Neural crest cell (in vitro differentiated cells): ENCODE results near the gene GIMAP8. TPM values are rescaled to one million over a fixed set of nuclear protein-coding genes. Genes with fewer than 3 reads are reported as not detected.

Experiments used
- DNase-seq: peaks from one replicate; pipeline ENCODE4 v3.0.0; 2021; ENCODE audit warnings: low read depth, mixed read lengths, low spot score
- H3K27ac Mint-ChIP-seq: one replicate; pipeline ENCODE4 v1.8.0; 2021; ENCODE audit warnings: mild to moderate bottlenecking, mixed read lengths; ENCODE audit not compliant: unreplicated experiment
- H3K27me3 Mint-ChIP-seq: 2 replicates; pipeline ENCODE4 v1.8.0; 2021; ENCODE audit warnings: low read depth, mild to moderate bottlenecking, mixed read lengths
- H3K36me3 Mint-ChIP-seq: 2 replicates; pipeline ENCODE4 v1.8.0; 2021; ENCODE audit warnings: low read depth, mild to moderate bottlenecking, mixed read lengths
- H3K4me1 Mint-ChIP-seq: 2 replicates; pipeline ENCODE4 v1.8.0; 2021; ENCODE audit warnings: mixed read lengths
- H3K4me3 Mint-ChIP-seq: one replicate; pipeline ENCODE4 v1.8.0; 2021; ENCODE audit warnings: mild to moderate bottlenecking, mixed read lengths
- H3K9me3 Mint-ChIP-seq: 2 replicates; pipeline ENCODE4 v1.8.0; 2021; ENCODE audit warnings: mixed read lengths
- total RNA-seq: library from RNA; stranded (reverse); gene quantifications from 2 replicates; pipeline ENCODE4 v1.2.1, GENCODE V29; 2021
- TF ChIP-seq, protein P1 (sequence below): fragments of 200-600 bp; sonication (generic); conservative IDR thresholded peaks from 2 replicates; pipeline ENCODE4 v1.5.0; 2021; ENCODE audit warnings: antibody characterized with exemption, mild to moderate bottlenecking

GIMAP8 gene
- total RNA-seq, 1 donor from 2014 or later = not detected

DNA sequence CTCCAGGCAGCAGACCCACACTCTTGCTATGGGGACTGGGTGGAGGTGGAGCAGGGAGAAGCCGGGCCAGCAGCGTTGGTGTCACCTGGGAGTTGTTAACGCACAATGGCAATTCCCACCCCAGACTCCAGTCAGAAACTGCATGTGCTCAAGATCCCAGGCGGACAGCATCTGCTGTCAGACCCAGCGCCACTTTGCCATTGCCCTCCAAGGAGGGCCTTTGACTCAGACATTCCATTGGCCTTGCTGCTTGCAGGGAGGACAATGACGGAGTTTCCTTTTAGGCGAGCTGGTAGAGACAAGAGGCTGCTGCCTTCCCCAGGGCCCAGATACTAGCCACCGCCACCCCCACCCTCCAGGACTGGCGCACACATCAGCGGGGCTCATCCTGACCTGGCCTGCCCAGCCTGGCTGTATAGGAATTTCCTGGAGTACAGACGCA is 36.8 kb upstream of the GIMAP8 start:
- no peak for DNase-seq
- H3K27ac Mint-ChIP-seq = peak overlapping the region; percentile 90
- no peaks in the 10 kb centered on the region for H3K27me3 Mint-ChIP-seq
- no peaks in the 10 kb centered on the region for H3K9me3 Mint-ChIP-seq
- H3K36me3 Mint-ChIP-seq = peaks cover 2% of the 10 kb centered on the region
- H3K4me1 Mint-ChIP-seq = peaks cover 45% of the 10 kb centered on the region
- H3K4me3 Mint-ChIP-seq = no peak overlapping the region
- TF ChIP-seq, protein P1, sequence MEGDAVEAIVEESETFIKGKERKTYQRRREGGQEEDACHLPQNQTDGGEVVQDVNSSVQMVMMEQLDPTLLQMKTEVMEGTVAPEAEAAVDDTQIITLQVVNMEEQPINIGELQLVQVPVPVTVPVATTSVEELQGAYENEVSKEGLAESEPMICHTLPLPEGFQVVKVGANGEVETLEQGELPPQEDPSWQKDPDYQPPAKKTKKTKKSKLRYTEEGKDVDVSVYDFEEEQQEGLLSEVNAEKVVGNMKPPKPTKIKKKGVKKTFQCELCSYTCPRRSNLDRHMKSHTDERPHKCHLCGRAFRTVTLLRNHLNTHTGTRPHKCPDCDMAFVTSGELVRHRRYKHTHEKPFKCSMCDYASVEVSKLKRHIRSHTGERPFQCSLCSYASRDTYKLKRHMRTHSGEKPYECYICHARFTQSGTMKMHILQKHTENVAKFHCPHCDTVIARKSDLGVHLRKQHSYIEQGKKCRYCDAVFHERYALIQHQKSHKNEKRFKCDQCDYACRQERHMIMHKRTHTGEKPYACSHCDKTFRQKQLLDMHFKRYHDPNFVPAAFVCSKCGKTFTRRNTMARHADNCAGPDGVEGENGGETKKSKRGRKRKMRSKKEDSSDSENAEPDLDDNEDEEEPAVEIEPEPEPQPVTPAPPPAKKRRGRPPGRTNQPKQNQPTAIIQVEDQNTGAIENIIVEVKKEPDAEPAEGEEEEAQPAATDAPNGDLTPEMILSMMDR = no peak

DNA sequence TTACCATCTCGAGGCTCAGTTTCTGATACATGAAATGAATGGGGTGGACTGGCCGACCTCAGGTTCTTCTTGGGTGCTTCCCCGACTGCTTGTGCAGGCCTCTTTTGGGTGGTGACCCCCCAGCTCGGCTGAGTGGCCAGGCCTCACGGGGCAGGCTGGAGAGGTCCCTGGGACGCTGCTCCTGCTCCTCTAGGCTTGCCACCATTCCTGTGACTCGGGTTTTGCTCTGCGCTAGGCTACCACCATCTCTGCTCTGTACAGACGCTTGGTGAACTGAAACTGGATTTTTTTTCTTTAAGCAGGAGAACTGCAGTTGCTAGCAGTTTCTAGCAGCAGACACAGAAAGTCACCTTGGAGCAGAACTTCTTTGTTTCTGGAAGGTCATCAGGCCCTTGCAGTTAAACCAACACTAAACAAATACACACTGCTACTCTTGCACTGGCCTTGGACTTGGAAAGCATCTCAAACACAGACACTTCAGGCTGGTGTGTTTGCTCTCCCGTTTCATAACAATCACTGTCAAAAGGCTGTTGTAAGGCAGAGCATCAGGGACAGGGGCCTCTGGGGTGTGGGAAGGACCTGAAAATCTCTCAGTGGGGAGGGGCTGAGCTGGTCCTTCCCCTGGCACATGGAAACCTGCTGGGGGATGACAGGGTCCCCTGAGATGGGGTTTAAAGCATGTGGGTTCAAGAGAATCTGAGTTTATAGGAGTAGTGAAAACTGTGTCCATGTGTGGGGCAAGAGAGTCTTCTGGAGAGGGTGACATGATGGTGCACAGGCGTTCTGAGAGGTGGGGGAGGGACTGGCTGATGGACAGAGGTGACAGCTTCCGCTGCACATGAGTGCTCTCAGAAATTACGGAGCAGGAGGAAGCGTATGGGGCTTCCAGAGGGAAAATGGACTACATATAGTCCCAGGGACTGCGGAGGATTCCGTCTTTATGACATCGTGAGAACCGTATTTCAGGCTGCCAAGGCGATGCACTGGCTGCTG is 35.0 kb upstream of the GIMAP8 start:
- Mint-ChIP-seq H3K27ac (peak overlapping the region; percentile 72), H3K9me3 (no peaks in the 10 kb centered on the region), H3K27me3 (no peaks in the 10 kb centered on the region), H3K4me1 (peaks cover 41% of the 10 kb centered on the region), H3K36me3 (peaks cover 2% of the 10 kb centered on the region), H3K4me3 (no peak overlapping the region)
- no peak for DNase-seq
- TF ChIP-seq, protein P1 = no peak

DNA sequence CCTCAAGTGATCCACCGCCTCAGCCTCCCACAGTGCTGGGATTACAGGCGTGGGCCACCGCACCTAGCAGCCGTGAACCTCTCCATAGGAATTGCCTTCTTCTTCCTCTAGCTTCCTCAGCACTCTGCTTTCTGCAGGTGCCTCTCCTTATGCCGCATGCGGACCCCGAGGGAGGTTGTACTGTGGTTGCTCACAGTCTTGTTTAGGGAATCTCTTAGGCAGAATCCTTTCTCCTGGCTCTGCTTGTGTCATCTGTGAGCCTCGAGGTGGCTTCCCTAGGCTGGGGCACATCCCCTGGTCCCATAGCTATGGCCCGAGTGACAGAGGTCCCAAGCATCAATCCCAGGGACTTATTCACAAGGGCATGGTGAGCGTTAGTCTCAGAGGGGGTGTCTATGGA is 33.2 kb upstream of the GIMAP8 start:
- TF ChIP-seq, protein P1 = no peak
- no peaks in the 10 kb centered on the region for H3K9me3 Mint-ChIP-seq
- H3K4me1 Mint-ChIP-seq = peaks cover 31% of the 10 kb centered on the region
- no peak overlapping the region for H3K27ac Mint-ChIP-seq
- H3K36me3 Mint-ChIP-seq = peaks cover 2% of the 10 kb centered on the region
- no peak for DNase-seq
- H3K27me3 Mint-ChIP-seq = no peaks in the 10 kb centered on the region
- no peak overlapping the region for H3K4me3 Mint-ChIP-seq

DNA sequence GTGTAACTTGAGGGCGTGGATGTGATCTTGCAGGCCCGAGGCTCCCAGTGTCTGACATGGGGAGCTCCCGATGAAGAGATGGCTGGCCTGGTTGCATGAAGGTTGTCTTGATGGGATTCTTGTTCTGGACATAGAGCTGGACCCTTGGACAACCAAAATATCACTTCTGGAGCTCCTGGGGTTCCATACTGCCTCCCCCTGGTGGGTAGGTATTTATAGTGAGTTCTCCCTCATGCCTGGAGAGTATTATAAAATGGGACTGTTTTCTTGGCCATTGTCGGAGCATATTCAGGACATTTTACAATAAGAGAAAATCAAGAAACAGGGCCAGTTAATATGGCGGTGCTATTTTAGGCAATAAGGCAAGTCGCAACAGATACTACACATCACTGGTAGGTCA is 32.6 kb upstream of the GIMAP8 start:
- Mint-ChIP-seq H3K36me3 (peaks cover 2% of the 10 kb centered on the region), H3K4me3 (no peak overlapping the region), H3K27ac (no peak overlapping the region), H3K9me3 (no peaks in the 10 kb centered on the region), H3K4me1 (peaks cover 30% of the 10 kb centered on the region), H3K27me3 (no peaks in the 10 kb centered on the region)
- DNase-seq = no peak
- TF ChIP-seq, protein P1 = no peak

DNA sequence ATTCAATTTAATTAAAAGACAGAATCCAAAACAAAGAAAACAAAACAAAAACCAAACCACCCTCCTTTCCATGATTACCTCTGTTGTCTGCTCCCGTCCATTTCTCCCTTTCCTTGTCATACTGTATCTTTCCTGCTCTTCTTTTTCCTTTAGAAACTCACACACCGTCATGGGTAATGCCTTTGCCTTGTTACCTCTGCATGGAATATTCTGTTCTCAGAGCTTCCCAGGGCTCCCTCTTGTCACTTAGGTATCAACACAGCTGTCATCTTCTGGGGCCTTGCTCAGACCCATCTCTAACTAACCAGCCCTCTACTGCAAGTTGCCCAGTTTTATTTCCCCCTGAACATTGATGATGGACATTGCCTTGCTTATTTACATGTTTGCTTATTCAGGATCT is 30.2 kb upstream of the GIMAP8 start:
- TF ChIP-seq, protein P1 = no peak
- Mint-ChIP-seq H3K9me3 (peaks cover 2% of the 10 kb centered on the region), H3K27ac (no peak overlapping the region), H3K27me3 (no peaks in the 10 kb centered on the region), H3K4me1 (peaks cover 16% of the 10 kb centered on the region), H3K4me3 (no peak overlapping the region), H3K36me3 (no peaks in the 10 kb centered on the region)
- DNase-seq = no peak
